HG03442 (cell line): ENCODE results near the gene GOLGA6L7.
"Not testable (repeated sequence)": the region's sequence is repeated elsewhere in the genome, so short reads cannot be mapped to it uniquely, and the experiment has no call there.

Experiments used
- ATAC-seq: cut with Tn5 transposase; IDR thresholded peaks from one replicate; pipeline ENCODE4 v1.9.1; 2021; ENCODE audit warnings: mild to moderate bottlenecking, moderate library complexity; ENCODE audit not compliant: unreplicated experiment

Gene GOLGA6L7

GRCh38 chr15:28848521-28848920 is at the start of gene GOLGA6L7:
TSS of gene GOLGA6L7 (minus strand) at chr15:28848644. CDS start at chr15:28848549, 95 bp downstream.
- not testable (repeated sequence) for ATAC-seq

GRCh38 chr15:28897861-28898585 is 49.6 kb upstream of the GOLGA6L7 start:
- no peak for ATAC-seq

GRCh38 chr15:28896951-28897350 is 48.5 kb upstream of the GOLGA6L7 start:
- ATAC-seq = no peak

- ATAC-seq = no peak
Observed at GRCh38 chr15:28895566-28895965, 47.1 kb upstream of the GOLGA6L7 start.

DNA sequence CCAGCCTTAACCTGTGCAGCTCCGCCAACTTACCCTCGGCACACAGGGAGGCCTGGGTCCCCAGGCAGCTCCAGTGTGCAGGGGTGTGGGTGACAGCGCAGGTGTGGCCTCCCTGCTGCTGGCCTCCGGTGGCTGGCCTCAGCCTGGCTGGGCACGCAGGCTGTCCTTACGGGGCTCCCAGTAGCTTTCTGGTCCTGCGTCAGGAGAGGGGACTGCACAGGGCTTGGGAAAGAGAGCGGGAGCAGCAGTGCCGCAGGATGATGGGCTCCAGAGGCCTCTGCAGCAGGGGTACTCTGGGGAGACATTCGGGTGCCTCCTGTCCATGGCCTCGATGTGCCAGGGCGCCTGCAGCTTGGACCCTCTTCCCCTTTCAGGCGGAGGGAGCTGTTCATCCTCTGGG is 46.7 kb upstream of the GOLGA6L7 start:
- no peak for ATAC-seq

DNA sequence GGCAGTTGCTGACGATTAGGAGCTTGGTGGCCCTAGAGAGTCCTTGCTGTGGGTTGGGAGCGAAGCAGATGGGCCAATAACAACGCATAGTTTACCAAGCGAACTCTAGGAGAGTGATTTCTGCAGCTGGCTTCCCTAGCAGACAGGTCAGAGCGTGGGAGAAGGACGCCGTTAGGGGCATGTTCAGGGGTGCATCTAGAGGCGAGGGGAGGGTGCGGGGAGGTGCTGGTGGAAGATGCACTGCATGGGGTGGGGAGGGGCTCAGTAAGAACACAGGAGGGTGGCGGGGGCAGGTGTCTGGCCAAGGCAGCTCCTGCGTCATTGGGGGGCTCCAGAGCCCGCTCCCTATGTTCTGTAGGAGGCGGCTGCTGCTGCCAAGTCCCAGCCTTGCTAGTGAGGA is 46.2 kb upstream of the GOLGA6L7 start:
- ATAC-seq = no peak

- no peak for ATAC-seq
Observed at GRCh38 chr15:28892789-28893610, 44.6 kb upstream of the GOLGA6L7 start.

DNA sequence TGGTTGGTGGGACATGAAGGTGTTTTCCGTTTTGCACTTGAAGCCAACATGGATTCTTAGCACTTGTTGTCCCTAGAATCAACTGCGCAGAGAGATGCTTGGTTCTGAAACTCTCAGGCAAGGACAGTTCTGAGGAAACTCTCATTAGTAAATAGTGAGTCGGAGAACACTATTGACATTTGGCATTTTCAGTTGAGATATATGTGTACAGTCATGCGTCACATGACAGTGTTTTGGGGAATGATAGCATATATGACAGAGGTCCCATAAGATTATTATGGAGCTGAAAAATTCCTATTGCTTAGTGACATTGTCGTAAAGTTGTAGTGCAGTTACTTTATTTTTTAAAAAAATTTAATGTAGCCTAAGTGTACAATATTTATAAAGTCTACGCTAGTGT is 43.1 kb upstream of the GOLGA6L7 start:
- no peak for ATAC-seq

- ATAC-seq = no peak
Observed at GRCh38 chr15:28890711-28891495, 42.5 kb upstream of the GOLGA6L7 start.

DNA sequence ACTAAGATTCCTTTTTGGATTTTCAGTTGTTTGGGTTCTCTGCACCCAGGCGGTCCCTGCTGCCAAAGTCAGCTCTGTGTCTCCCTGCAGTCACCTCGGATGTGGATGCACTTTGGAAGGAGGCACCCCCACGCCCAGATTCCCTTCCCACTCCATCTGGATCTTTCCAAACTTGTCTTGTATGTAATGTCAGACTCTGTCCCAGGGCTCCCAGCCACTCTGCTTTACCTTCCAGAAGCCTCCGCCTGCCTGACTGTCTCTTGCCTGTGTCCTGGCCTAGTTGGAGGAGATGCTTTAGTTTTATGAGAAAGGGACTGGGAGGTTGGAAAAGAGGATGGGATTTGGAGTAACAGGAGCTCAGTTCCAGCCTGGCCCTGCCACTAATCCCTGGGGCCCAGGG is 41.8 kb upstream of the GOLGA6L7 start:
- ATAC-seq = not testable (repeated sequence)

DNA sequence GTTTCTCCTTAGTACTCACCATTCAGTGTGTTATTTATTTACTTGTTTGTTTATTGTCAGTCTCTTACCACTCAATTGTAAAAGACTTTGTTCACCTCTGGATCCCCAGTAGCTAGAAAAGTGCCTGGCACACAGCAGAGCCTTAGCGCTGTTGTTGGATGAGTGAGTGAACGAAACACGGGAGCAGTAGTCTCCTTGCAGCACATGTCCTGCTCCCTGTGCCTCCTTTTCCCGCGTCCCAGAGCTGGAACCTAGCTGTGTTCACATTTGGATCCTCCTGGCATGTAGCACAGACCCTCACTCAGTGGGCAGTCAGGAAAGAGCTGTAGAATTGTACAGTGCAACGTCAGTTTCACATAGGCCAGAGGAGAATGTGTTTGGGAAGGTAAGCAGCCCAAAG is 41.4 kb upstream of the GOLGA6L7 start:
- not testable (repeated sequence) for ATAC-seq

DNA sequence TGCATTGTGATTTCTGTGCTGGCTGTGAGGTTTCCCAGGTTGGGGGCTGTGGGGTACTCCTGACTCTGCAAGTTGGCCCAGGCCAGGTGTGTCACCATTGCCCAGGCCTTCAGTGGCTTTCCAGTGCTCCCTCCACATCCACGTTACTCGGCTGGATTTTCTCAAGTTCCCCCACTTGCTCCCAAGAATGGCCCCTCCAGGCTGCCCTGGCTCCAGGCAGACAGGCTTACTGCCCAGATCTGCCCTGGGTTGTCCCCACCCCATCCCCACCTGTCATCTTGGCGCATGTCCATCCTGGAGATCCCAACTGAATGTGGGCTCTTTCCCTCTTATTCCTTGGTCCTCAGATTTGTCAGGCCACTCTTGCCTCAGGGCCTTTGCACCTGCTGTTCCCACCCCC is 40.9 kb upstream of the GOLGA6L7 start:
- ATAC-seq = no peak

GRCh38 chr15:28888900-28889299 is 40.5 kb upstream of the GOLGA6L7 start:
- ATAC-seq = no peak

DNA sequence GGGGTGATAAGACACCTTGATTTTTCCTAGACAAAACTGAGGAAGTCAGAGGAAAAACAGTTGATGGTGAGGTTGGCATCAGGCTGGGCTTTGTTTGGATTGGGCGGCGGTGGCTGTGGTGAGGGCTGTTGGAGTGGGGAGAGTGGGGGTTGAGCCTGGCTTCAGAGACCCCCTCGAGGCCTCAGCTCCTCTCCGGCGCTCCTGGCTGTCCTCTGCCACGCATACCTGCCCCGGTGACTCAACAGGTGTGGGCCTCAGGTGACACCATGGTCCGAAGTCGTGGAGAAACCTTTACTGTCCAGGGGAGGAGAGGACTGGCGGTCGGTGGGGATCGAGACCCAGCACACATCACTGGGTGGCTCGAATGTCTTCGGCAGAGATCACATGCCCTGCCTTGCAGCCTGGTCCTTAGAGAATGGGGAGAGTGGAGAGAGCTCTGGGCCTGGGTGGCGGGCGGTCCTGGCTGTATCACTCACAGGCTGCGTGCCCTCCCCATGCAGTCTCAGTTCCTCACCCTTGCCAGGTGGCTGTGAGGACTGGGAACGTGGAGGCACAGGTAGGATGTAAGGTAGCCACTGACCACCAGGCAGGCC is 40.0 kb upstream of the GOLGA6L7 start:
- ATAC-seq = no peak

GRCh38 chr15:28887339-28888174 is 39.1 kb upstream of the GOLGA6L7 start:
- ATAC-seq = no peak

DNA sequence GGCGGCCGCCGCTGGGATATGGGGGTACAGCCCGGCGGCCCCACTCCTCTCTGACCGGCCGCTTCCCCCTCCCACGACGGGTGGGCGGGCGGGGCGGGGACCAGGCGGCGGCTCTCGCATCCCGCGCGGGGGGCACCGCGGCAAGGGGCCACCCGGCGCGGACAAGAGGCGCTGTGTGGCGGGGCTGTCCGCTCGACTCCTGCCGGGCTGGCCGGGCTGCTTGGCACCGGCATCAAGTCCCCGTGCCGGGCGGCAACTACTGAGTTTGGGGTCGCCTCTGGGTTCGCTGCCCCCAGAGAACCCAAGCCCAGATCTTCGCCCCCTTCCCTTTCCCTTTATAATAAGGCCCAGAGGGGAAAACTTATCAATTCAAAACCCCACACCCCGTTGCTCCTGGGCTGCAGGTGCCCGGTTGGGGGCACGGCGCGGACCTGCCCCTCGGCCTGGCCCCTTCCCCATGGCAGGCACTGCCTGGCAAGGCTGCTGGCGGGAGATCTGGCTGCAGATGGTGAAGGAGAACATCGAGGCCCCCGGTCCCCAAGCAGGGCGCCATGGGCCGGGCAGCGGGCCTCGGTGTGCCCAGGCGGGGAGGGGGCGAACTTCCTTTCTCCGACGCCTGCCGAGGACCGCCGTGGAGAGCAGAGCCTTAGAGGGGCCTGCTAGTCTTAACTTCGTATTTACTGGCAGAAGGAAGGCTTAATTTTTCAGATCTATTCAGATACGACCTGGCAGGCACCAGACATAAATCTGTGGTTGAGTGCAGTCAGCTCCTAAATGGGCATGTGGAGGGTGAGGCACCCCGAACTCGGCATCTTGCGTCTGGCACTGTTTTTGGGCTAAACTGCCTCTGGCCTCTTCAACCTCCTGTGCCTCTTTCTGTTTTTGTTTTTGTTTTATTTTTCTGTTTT is 38.2 kb upstream of the GOLGA6L7 start:
- ATAC-seq = no peak

DNA sequence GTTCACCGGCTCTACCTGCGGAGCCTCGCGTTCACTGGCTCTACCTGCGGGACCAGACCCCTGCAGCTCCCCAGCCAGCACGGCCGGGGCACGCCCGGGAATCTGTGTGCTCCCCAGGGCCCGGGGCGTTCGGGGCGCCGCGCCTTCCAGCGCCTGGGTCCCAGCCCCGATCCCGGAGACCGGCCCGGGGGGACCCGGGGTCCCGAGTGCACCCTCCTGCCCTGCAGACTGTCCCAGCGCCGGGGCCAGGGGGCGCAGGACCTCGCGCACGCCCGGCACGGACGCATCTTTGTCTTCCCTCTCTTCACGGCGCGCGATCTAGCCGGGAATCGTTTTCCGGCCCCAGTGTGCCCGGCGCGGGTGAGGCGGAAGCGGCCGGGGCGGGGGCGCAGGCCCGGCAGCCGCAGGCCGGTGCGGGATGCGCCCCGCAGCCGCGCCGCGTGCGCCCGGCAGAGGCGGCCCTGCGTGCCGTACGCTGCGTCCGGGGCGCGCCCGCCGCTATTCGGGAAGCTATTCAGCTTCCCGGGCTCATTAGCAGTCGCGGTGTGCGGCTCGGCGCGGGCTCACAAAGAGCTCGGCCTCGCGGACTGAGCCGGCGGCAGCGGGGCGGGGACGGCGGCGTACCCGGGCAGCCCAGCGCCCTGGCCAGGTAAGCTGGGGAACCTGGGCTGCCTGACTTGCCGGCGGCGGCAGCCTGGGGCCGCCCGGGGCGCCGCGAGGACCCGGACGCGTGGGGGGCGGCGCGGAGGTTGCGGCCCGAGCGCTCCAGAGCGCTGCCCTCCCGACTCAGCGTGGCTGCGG is 37.4 kb upstream of the GOLGA6L7 start, which contains the start of gene APBA2:
Gene APBA2, plus strand, starts transcription at position 345 of the 801 bp plus-strand sequence. CDS start 167,911 bp downstream, outside the sequence.
- no peak for ATAC-seq

- no peak for ATAC-seq
Observed at GRCh38 chr15:28885128-28885629, 36.7 kb upstream of the GOLGA6L7 start.
